Lung (tissue), 12 donors: ENCODE data around the gene SNX30. TPM values are rescaled to one million over a fixed set of nuclear protein-coding genes. Genes with fewer than 3 reads are reported as not detected.

Experiments used
- ATAC-seq: fragments of 200-7000 bp; cut with Tn5 transposase; one replicate; pipeline ENCODE4 v1.9.1; 2020; ENCODE audit warnings: moderate number of reproducible peaks; ENCODE audit not compliant: insufficient read depth, low FRiP score
- DNase-seq, 3 donors: peaks; one replicate each; pipeline ENCODE4 v3.0.0-alpha.2; 2013 to 2017
- H3K27ac ChIP-seq, 2 donors: one replicate each; pipeline ENCODE4 v1.5.1; 2013; ENCODE audit warnings: mild to moderate bottlenecking in 2 of 2, moderate library complexity in 2 of 2, control low read depth in 1 of 2, inconsistent platforms in 1 of 2, low read depth in 1 of 2, low read length in 1 of 2
- H3K27me3 ChIP-seq, 3 donors: one replicate each; pipeline ENCODE4 v1.5.1; 2013; ENCODE audit warnings: low read length in 2 of 3; ENCODE audit not compliant: control insufficient read depth in 3 of 3, insufficient read depth in 3 of 3
- H3K36me3 ChIP-seq, 4 donors: one replicate each; pipeline ENCODE4 v1.5.1; 2013; ENCODE audit warnings: low read length in 4 of 4, mild to moderate bottlenecking in 1 of 4, moderate library complexity in 1 of 4; ENCODE audit not compliant: control insufficient read depth in 4 of 4, insufficient read depth in 4 of 4
- H3K4me1 ChIP-seq, 5 donors: one replicate each; pipeline ENCODE4 v1.5.1; 2013; ENCODE audit warnings: low read length in 5 of 5, mild to moderate bottlenecking in 2 of 5, moderate library complexity in 1 of 5; ENCODE audit not compliant: control insufficient read depth in 5 of 5, insufficient read depth in 5 of 5
- H3K4me3 ChIP-seq: one replicate; pipeline ENCODE4 v1.5.1; 2013; ENCODE audit warnings: mild to moderate bottlenecking, control low read depth, moderate library complexity
- H3K9ac ChIP-seq, 2 donors: one replicate each; pipeline ENCODE4 v1.5.1; 2013; ENCODE audit warnings: low read length in 2 of 2, control low read depth in 1 of 2; ENCODE audit not compliant: insufficient read depth in 1 of 2
- H3K9me3 ChIP-seq, 4 donors: one replicate each; pipeline ENCODE4 v1.5.1; 2013; ENCODE audit warnings: low read length in 3 of 4, mild to moderate bottlenecking in 1 of 4, moderate library complexity in 1 of 4; ENCODE audit not compliant: control insufficient read depth in 4 of 4, insufficient read depth in 3 of 4
- CTCF ChIP-seq: IDR thresholded peaks from 2 replicates; pipeline ENCODE4 v1.5.1; 2012; ENCODE audit warnings: mild to moderate bottlenecking; ENCODE audit errors: control extremely low read depth, extremely low read depth
- WGBS, 2 donors: extraction: QIAGEN DNeasy Blood & Tissue Kit; methylation state at CpG; one replicate each; pipeline ENCODE4 v1.1.7; 2013; 5-methylcytosine and 5-hydroxymethylcytosine counted together
- polyA plus RNA-seq, 2 donors: library from polyadenylated mRNA; stranded (reverse); fragments of 200-250 nt; gene quantifications; one replicate each; pipeline ENCODE4 v1.2.1, GENCODE V29; 2013
- total RNA-seq, 2 donors: library from RNA; depleted of rRNA in 1 of 2; stranded (reverse); fragments of >200 nt in 1 of 2; gene quantifications; one replicate each; pipeline ENCODE4 v1.2.1, GENCODE V29; 2014 to 2021
- donor health status: control.
- donor health status: control.
- donor health status: Bipolar disorder and iron deficiency.
- donor health status: healthy.
- donor health status: DM: yes; HTN: yes; CAD: no.

SNX30 gene
- total and polyA plus RNA-seq, 4 donors, result 13.7 to 63.1 (median 35.8) TPM

GRCh38 chr9:112822618-112823017, 72.1 kb downstream of the SNX30 start:
- Histone ChIP-seq H3K4me3 (no peak overlapping the region), H3K4me1 (peaks cover 0 to 3% (median 0%) of the 10 kb centered on the region in 5 donors), H3K9ac (no peak overlapping the region), H3K9me3 (no peaks in the 10 kb centered on the region), H3K27me3 (no peaks in the 10 kb centered on the region), H3K36me3 (peaks cover 0 to 11% (median 4%) of the 10 kb centered on the region in 4 donors), H3K27ac (no peak overlapping the region)
- 74 to 75% methylated on average over 3 of the region's 3 CpGs for WGBS, 2 donors
- DNase-seq (no peak), ATAC-seq (no peak)
- no peak for TF ChIP-seq CTCF

GRCh38 chr9:112823257-112823656, 72.7 kb downstream of the SNX30 start:
- WGBS, 2 donors, result 55 to 58% methylated on average over 3 of the region's 3 CpGs
- DNase-seq, result no peak

GRCh38 chr9:112831281-112831851, 80.8 kb downstream of the SNX30 start:
- no peaks in the 10 kb centered on the region for H3K9me3 ChIP-seq

More at GRCh38 chr9:112823257-112823656, 72.7 kb downstream of the SNX30 start:
- ATAC-seq, result no peak
- Histone ChIP-seq H3K4me3 (no peak overlapping the region), H3K4me1 (peaks cover 0 to 3% (median 0%) of the 10 kb centered on the region in 5 donors), H3K27me3 (no peaks in the 10 kb centered on the region), H3K27ac (no peak overlapping the region), H3K9me3 (no peaks in the 10 kb centered on the region), H3K9ac (no peak overlapping the region), H3K36me3 (peaks cover 0 to 11% (median 4%) of the 10 kb centered on the region in 4 donors)
- no peak for TF ChIP-seq CTCF

More at GRCh38 chr9:112831281-112831851, 80.8 kb downstream of the SNX30 start:
- Histone ChIP-seq H3K4me1 (peaks cover 0 to 13% (median 5%) of the 10 kb centered on the region in 5 donors), H3K27ac (peak overlapping the region in 1 of 2 donors; percentile 84), H3K27me3 (no peaks in the 10 kb centered on the region), H3K4me3 (no peak overlapping the region), H3K9ac (no peak overlapping the region), H3K36me3 (peaks cover 0 to 5% (median 4%) of the 10 kb centered on the region in 4 donors)
- no peak for TF ChIP-seq CTCF
- 29 to 49% methylated on average over 5 of the region's 5 CpGs for WGBS, 2 donors
- ATAC-seq (peak; percentile 86), DNase-seq (peak; percentile 43 to 83 (median 69))
